Measurements from ENCODE around the gene LEF1.

DNA sequence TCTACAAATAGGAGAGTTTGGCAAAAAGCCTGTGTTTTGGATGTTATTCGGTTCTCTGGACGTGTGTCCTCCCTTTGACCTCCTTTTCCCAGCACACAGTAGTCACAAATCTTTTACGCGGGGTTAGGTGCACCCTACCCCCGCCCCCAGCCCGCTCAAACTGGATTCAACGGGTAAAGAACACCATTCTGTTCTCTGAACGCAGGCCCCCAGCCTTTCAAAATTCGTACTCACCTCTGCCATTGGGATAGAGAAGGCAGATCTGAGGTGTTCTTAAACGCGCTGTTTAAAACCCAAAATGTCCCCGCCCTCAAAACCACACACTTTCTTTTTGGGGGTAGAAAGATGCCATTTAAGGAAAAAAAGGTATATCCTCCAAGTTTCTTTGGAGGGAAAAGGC lies 2.7 kb downstream of the LEF1 start:
- TF ChIP-seq EZH2 (IDR thresholded peaks at IDR 0.05) (no peak), POLR2A (IDR thresholded peaks at IDR 0.05; ENCODE audit: borderline replicate concordance, extremely low read depth, insufficient read depth, insufficient read length) (no peak), POLR2AphosphoS5 (IDR thresholded peaks at IDR 0.05; ENCODE audit: low read depth, low read length) (no peak), RAD21 (IDR thresholded peaks at IDR 0.05; ENCODE audit: low read depth) (no peak), TCF7L2 (IDR thresholded peaks at IDR 0.05; ENCODE audit: borderline replicate concordance, extremely low read depth, insufficient read depth, insufficient read length) (no peak), FOSL1 (IDR thresholded peaks at IDR 0.05; ENCODE audit: low read depth) (no peak)
- TF ChIP-seq, protein P1, sequence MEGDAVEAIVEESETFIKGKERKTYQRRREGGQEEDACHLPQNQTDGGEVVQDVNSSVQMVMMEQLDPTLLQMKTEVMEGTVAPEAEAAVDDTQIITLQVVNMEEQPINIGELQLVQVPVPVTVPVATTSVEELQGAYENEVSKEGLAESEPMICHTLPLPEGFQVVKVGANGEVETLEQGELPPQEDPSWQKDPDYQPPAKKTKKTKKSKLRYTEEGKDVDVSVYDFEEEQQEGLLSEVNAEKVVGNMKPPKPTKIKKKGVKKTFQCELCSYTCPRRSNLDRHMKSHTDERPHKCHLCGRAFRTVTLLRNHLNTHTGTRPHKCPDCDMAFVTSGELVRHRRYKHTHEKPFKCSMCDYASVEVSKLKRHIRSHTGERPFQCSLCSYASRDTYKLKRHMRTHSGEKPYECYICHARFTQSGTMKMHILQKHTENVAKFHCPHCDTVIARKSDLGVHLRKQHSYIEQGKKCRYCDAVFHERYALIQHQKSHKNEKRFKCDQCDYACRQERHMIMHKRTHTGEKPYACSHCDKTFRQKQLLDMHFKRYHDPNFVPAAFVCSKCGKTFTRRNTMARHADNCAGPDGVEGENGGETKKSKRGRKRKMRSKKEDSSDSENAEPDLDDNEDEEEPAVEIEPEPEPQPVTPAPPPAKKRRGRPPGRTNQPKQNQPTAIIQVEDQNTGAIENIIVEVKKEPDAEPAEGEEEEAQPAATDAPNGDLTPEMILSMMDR (IDR thresholded peaks at IDR 0.05 in 2 of 3, conservative IDR thresholded peaks at IDR 0.05 in 1 of 3; ENCODE audit: borderline replicate concordance in 1 of 3, insufficient read depth in 1 of 3, low read depth in 2 of 3, low read length in 2 of 3): no peak
- TF ChIP-seq, protein P2, sequence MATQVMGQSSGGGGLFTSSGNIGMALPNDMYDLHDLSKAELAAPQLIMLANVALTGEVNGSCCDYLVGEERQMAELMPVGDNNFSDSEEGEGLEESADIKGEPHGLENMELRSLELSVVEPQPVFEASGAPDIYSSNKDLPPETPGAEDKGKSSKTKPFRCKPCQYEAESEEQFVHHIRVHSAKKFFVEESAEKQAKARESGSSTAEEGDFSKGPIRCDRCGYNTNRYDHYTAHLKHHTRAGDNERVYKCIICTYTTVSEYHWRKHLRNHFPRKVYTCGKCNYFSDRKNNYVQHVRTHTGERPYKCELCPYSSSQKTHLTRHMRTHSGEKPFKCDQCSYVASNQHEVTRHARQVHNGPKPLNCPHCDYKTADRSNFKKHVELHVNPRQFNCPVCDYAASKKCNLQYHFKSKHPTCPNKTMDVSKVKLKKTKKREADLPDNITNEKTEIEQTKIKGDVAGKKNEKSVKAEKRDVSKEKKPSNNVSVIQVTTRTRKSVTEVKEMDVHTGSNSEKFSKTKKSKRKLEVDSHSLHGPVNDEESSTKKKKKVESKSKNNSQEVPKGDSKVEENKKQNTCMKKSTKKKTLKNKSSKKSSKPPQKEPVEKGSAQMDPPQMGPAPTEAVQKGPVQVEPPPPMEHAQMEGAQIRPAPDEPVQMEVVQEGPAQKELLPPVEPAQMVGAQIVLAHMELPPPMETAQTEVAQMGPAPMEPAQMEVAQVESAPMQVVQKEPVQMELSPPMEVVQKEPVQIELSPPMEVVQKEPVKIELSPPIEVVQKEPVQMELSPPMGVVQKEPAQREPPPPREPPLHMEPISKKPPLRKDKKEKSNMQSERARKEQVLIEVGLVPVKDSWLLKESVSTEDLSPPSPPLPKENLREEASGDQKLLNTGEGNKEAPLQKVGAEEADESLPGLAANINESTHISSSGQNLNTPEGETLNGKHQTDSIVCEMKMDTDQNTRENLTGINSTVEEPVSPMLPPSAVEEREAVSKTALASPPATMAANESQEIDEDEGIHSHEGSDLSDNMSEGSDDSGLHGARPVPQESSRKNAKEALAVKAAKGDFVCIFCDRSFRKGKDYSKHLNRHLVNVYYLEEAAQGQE (IDR thresholded peaks at IDR 0.05; ENCODE audit: low read depth): no peak
